Caco-2 (cell line): ENCODE measurements around the gene CD74. TPM values are rescaled to one million over a fixed set of nuclear protein-coding genes. Genes with fewer than 3 reads are reported as not detected.
A peak's percentile ranks its signal among the peaks of the same experiment; 100 is the strongest.

ENCODE experiments used
- BruUV-seq: library from RNA; stranded (reverse); fragments of 400-500 nt; replicated peaks from 2 replicates; lab custom pipeline; 2021; lab: Mats Ljungman, UMichigan
- CTCF ChIA-PET: fragments of 300-600 bp; sonication (Branson Sonifier 250); formaldehyde crosslinking; loops from one replicate; lab custom pipeline; 2022; ENCODE audit warnings: antibody characterized with exemption; lab: Charles Lee
- POLR2A ChIA-PET: fragments of 300-600 bp; sonication (Branson Sonifier 250); formaldehyde crosslinking; loops from one replicate; lab custom pipeline; 2022; ENCODE audit warnings: antibody characterized with exemption; lab: Charles Lee
- DNase-seq, 2 experiments: peaks; one replicate each; pipeline versions ENCODE4 v3.0.0 to v3.0.0-alpha.2; 2020 to 2022
- H3K27me3 ChIP-seq: replicated peaks from 2 replicates; pipeline ENCODE4 v1.6.0; 2011; ENCODE audit warnings: low read length; ENCODE audit not compliant: control insufficient read depth, insufficient read depth
- H3K36me3 ChIP-seq: 2 replicates; pipeline ENCODE4 v1.5.1; 2011; ENCODE audit warnings: low read length; ENCODE audit not compliant: control insufficient read depth, insufficient read depth
- H3K4me1 ChIP-seq: fragments of 250-450 bp; sonication (Bioruptor Pico); 2 replicates; pipeline ENCODE4 v1.5.1; 2020; ENCODE audit warnings: mild to moderate bottlenecking
- H3K4me3 ChIP-seq: 2 replicates; pipeline ENCODE4 v1.5.1; 2011; ENCODE audit warnings: low read depth, mild to moderate bottlenecking, control low read depth, low read length
- H3K9me3 ChIP-seq: fragments of 250-450 bp; sonication (Bioruptor Pico); 2 replicates; pipeline ENCODE4 v1.5.1; 2020; ENCODE audit warnings: mild to moderate bottlenecking, moderate library complexity
- H3K27ac Mint-ChIP-seq: one replicate; pipeline ENCODE4 v1.8.0; 2022; ENCODE audit warnings: mixed read lengths; ENCODE audit not compliant: unreplicated experiment
- H3K27me3 Mint-ChIP-seq: one replicate; pipeline ENCODE4 v1.8.0; 2022; ENCODE audit warnings: mixed read lengths; ENCODE audit not compliant: insufficient read depth, unreplicated experiment
- H3K36me3 Mint-ChIP-seq: one replicate; pipeline ENCODE4 v1.8.0; 2022; ENCODE audit warnings: mild to moderate bottlenecking, mixed read lengths; ENCODE audit not compliant: insufficient read depth, unreplicated experiment
- H3K4me1 Mint-ChIP-seq: one replicate; pipeline ENCODE4 v1.8.0; 2022; ENCODE audit warnings: low read depth, mixed read lengths; ENCODE audit not compliant: unreplicated experiment
- H3K4me3 Mint-ChIP-seq: one replicate; pipeline ENCODE4 v1.8.0; 2022; ENCODE audit warnings: mild to moderate bottlenecking, moderate library complexity, mixed read lengths; ENCODE audit not compliant: unreplicated experiment
- H3K9me3 Mint-ChIP-seq: one replicate; pipeline ENCODE4 v1.8.0; 2022; ENCODE audit warnings: mixed read lengths; ENCODE audit not compliant: unreplicated experiment
- CTCF ChIP-seq, 2 experiments: fragments of 200-600 bp in 1 of 2; IDR thresholded peaks; 1 replicate in 1 of 2; 2 replicates in 1 of 2; pipeline versions ENCODE4 v1.5.1 to v1.8.0; 2011 to 2022; ENCODE audit warnings: antibody characterized with exemption in 1 of 2, control low read depth in 1 of 2, inconsistent platforms in 1 of 2, low read depth in 1 of 2, low read length in 1 of 2, mild to moderate bottlenecking in 1 of 2, moderate library complexity in 1 of 2; ENCODE audit not compliant: insufficient read depth in 1 of 2, severe bottlenecking in 1 of 2, unreplicated experiment in 1 of 2
- intact Hi-C: fragments of 100-400 bp; cut with micrococcal nuclease; formaldehyde crosslinking; loops from one replicate; pipeline ENCODE4 v1.10.0; 2022; ENCODE audit not compliant: unreplicated experiment
- total RNA-seq: library from RNA; stranded (reverse); gene quantifications from 2 replicates; pipeline ENCODE4 v1.2.3, GENCODE V29; 2022

Gene CD74
- total RNA-seq, 1 experiment from 2014 or later = 59.3 TPM

DNA sequence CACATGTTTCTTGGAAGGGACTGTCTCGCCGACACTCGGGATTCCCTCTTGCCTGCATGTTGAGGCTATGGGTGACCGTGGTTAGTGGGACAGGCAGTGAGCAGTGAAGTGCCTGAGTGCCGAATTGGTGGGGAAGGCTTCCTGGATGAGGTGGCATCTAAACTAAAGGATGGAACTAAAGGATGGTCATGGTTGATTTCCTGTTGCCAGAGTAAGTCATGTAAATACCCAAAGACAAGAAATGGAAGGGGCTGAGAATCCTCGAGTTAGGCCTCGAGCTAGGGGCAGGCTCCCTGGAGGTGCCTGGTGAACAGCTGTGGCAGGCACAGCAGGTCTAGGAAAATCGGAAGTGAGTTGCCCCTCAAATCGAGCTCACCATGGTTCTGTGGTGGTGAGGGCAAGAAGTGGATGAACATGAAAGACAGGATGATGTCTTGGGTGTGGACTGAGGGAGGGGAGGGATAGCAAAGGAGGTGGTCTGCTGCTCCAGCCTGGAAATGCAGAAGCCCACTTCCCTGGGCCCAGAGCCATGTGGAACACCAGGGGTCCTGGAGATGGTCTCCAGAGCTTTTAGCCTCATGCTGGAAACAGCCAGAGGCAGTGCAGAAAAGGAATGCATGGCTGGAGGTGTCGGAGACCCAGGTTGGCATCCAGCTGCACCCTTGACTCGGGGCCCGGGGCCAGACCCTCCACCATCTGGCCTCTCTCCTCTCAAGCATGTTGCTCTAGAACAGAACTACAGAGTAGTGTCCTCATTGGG is 12.2 kb downstream of the CD74 start:
- intact Hi-C loops = no loop called here
- Mint-ChIP-seq H3K27ac (peak overlapping the region; percentile 68), H3K4me1 (no peaks in the 10 kb centered on the region), H3K27me3 (no peaks in the 10 kb centered on the region), H3K4me3 (no peak overlapping the region), H3K9me3 (no peaks in the 10 kb centered on the region), H3K36me3 (peaks cover 62% of the 10 kb centered on the region)
- BruUV-seq = no TSS peak
- CTCF ChIA-PET = interaction anchor here (1.4 kb wide), 1 partner anchor 10 kb away, joined by 3 read pairs; no protein-coding TSS in a partner anchor
- no peaks in the 10 kb centered on the region for H3K27me3 ChIP-seq
- H3K4me3 ChIP-seq = no peak overlapping the region
- H3K36me3 ChIP-seq = peaks cover 7% of the 10 kb centered on the region
- H3K4me1 ChIP-seq = no peaks in the 10 kb centered on the region
- no peaks in the 10 kb centered on the region for H3K9me3 ChIP-seq
- POLR2A ChIA-PET = no interaction called here
- DNase-seq = no peak
- TF ChIP-seq CTCF (IDR thresholded peaks at IDR 0.05; ENCODE audit: insufficient read depth in 1 of 2, low read depth in 1 of 2, low read length in 1 of 2, severe bottlenecking in 1 of 2, unreplicated experiment in 1 of 2) = no peak

DNA sequence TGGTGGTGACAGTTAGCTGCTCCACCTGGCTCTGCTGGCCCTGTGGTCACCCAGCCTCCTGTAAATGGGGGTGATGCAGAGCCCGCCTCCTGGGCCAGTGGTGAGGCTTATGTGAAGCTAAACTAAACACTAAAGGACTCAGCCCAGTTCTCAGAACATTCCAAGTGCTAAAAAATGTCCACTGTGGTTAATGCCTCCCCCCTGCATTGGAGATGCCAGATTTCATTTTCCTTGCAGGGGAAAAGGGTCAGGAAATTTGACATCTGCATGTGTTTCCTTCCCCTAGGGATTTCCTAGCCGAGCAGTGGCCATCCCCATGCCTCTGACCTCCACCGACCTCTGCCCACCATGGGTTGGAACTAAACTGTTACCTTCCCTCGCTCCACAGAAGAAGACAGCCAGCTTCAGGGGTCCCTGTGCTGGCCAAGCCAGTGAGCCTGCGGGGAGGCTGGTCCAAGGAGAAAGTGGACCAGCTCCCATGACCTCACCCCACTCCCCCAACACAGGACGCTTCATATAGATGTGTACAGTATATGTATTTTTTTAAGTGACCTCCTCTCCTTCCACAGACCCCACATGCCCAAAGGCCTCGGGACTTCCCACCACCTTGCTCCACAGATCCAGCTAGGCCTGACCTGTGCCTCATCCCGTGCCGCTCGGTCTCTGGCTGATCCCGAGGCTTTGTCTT is 13.0 kb downstream of the CD74 start:
- Histone ChIP-seq H3K9me3 (no peaks in the 10 kb centered on the region), H3K27me3 (no peaks in the 10 kb centered on the region), H3K4me1 (no peaks in the 10 kb centered on the region), H3K4me3 (no peak overlapping the region), H3K36me3 (peaks cover 7% of the 10 kb centered on the region)
- CTCF ChIA-PET = interaction anchor here (1.2 to 1.4 kb wide), 2 partner anchors 11 to 14 kb away, joined by 3 read pairs; no protein-coding TSS in a partner anchor
- TF ChIP-seq CTCF (IDR thresholded peaks at IDR 0.05; ENCODE audit: insufficient read depth in 1 of 2, low read depth in 1 of 2, low read length in 1 of 2, severe bottlenecking in 1 of 2, unreplicated experiment in 1 of 2) = no peak
- Mint-ChIP-seq H3K36me3 (peaks cover 63% of the 10 kb centered on the region), H3K27ac (no peak overlapping the region), H3K4me1 (no peaks in the 10 kb centered on the region), H3K4me3 (no peak overlapping the region), H3K9me3 (no peaks in the 10 kb centered on the region), H3K27me3 (no peaks in the 10 kb centered on the region)
- BruUV-seq = no TSS peak
- POLR2A ChIA-PET = no interaction called here
- DNase-seq = no peak
- intact Hi-C loops = no loop called here

DNA sequence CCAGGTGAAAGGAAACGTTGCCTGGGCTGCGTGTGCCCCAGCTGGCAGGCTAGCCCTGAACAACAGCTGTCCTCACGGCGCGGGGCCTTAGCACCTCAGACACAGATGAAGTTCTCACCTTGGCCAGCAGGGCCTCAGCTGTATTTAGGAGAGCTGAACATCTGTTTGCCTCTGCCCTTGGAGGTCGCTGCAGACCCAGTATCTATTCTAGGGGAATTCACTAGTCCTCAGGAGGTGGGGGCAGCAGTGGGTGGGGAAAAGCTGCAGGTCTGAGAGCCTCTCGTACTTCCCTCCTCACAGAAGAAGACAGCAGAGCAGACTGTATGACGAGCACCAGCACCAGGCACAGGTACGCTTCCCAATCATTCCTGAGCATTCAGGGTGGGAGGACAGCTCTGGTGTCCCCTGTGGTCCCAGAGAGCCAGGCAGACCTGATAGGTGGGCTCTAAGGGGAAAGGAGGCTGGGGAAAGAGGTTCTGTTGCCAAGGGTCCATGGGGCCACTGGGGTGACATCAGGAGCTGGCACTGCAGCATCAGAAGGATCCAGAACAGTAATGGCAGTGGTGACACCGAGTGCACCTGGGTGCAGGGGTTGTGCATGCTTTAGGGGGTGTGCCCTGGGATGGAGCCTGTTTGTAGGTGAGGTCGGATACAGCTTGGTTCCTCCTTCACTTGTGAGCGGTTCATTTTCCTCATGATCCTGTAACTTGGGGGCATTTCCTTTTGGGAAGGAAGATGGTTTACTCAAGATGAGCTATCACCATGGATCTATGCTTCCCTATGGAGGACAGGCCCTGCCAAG is 13.8 kb downstream of the CD74 start:
- intact Hi-C loops = no loop called here
- Mint-ChIP-seq H3K27me3 (no peaks in the 10 kb centered on the region), H3K36me3 (peaks cover 69% of the 10 kb centered on the region), H3K9me3 (no peaks in the 10 kb centered on the region), H3K27ac (no peak overlapping the region), H3K4me3 (no peak overlapping the region), H3K4me1 (no peaks in the 10 kb centered on the region)
- no TSS peak for BruUV-seq
- ChIA-PET CTCF (interaction anchor here (0.8 to 2.5 kb wide), 4 partner anchors 12 to 51 kb away, joined by 3 to 17 read pairs (median 3); no protein-coding TSS in a partner anchor), POLR2A (no interaction called here)
- peaks cover 7% of the 10 kb centered on the region for H3K36me3 ChIP-seq
- TF ChIP-seq CTCF (IDR thresholded peaks at IDR 0.05; ENCODE audit: insufficient read depth in 1 of 2, low read depth in 1 of 2, low read length in 1 of 2, severe bottlenecking in 1 of 2, unreplicated experiment in 1 of 2) = peak; percentile 18 to 22
- DNase-seq = peak in 1 of 2 experiments; percentile 30
- no peaks in the 10 kb centered on the region for H3K27me3 ChIP-seq
- H3K9me3 ChIP-seq = no peaks in the 10 kb centered on the region
- no peaks in the 10 kb centered on the region for H3K4me1 ChIP-seq
- no peak overlapping the region for H3K4me3 ChIP-seq
